Activated CD4-positive, alpha-beta memory T cell treated with anti-CD3 and anti-CD28 coated beads for 36 hours (primary cell): ENCODE results near the gene TRIM38. TPM values are rescaled to one million over a fixed set of nuclear protein-coding genes. Genes with fewer than 3 reads are reported as not detected.

Experiments
- CTCF ChIA-PET: fragments of 350-600 bp; sonication (Branson Sonifier 250); formaldehyde crosslinking; loops from one replicate; lab custom pipeline; 2021; ENCODE audit warnings: antibody characterized with exemption, inconsistent platforms; lab: Charles Lee
- POLR2A ChIA-PET: fragments of 350-600 bp; sonication (Branson Sonifier 250); formaldehyde crosslinking; loops from one replicate; lab custom pipeline; 2021; ENCODE audit warnings: antibody characterized with exemption; lab: Charles Lee
- DNase-seq: peaks from one replicate; pipeline ENCODE4 v3.0.0-alpha.2; 2020
- H3K27ac Mint-ChIP-seq: one replicate; pipeline ENCODE4 v1.8.0; 2021; ENCODE audit warnings: mixed read lengths
- H3K27me3 Mint-ChIP-seq: one replicate; pipeline ENCODE4 v1.8.0; 2021; ENCODE audit warnings: mixed read lengths
- H3K36me3 Mint-ChIP-seq: one replicate; pipeline ENCODE4 v1.8.0; 2021; ENCODE audit warnings: mixed read lengths
- H3K4me1 Mint-ChIP-seq: one replicate; pipeline ENCODE4 v1.8.0; 2021; ENCODE audit warnings: low read depth, mixed read lengths
- H3K4me3 Mint-ChIP-seq: one replicate; pipeline ENCODE4 v1.8.0; 2021; ENCODE audit warnings: mild to moderate bottlenecking, mixed read lengths
- H3K9me3 Mint-ChIP-seq: one replicate; pipeline ENCODE4 v1.8.0; 2021; ENCODE audit warnings: mixed read lengths
- intact Hi-C: fragments of 100-400 bp; cut with micrococcal nuclease; formaldehyde crosslinking; loops from one replicate; pipeline ENCODE4 v1.15.1; 2023
- total RNA-seq, 2 experiments: library from RNA; stranded (reverse); gene quantifications; one replicate each; pipeline ENCODE4 v1.2.3, GENCODE V29; 2021

Gene TRIM38
- total RNA-seq, 2 experiments from 2014 or later = 29.5 to 30.8 TPM

DNA sequence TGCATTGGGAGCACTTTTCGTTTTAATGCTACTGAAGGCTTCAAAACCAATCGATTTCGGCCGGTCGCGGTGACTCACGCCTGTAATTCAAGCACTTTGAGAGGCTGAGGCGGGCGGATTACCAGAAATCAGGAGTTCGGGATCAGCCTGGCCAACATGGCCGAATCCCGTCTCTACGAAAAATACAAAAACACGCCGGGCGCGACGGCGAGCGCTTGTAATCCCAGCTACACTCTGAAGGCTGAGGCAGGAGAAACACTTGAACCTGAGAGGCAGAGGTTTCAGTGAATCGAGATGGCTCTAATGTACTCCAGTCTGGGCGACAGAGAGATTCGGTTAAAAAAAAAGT lies 58.4 kb downstream of the TRIM38 start:
- Mint-ChIP-seq H3K4me1 (peaks cover 47% of the 10 kb centered on the region), H3K36me3 (peaks cover 9% of the 10 kb centered on the region), H3K4me3 (peak overlapping the region; percentile 93), H3K9me3 (peaks cover 8% of the 10 kb centered on the region), H3K27me3 (no peaks in the 10 kb centered on the region), H3K27ac (peak overlapping the region; percentile 100)
- ChIA-PET CTCF (interaction anchor here (0.8 to 9.8 kb wide), 5 partner anchors 8 to 230 kb away, joined by 3 to 87 read pairs (median 9); a partner anchor contains a TSS), POLR2A (interaction anchor here (0.8 to 16.3 kb wide), 21 partner anchors 11 to 1853 kb away, joined by 3 to 675 read pairs (median 5); partner anchors contain the start of gene TRIM38)
- DNase-seq = peak; percentile 77
- intact Hi-C loops = loop anchor here (1.0 to 10.0 kb wide), 9 partner anchors 12 to 1814 kb away; partner anchors contain the start of gene RIPOR2

DNA sequence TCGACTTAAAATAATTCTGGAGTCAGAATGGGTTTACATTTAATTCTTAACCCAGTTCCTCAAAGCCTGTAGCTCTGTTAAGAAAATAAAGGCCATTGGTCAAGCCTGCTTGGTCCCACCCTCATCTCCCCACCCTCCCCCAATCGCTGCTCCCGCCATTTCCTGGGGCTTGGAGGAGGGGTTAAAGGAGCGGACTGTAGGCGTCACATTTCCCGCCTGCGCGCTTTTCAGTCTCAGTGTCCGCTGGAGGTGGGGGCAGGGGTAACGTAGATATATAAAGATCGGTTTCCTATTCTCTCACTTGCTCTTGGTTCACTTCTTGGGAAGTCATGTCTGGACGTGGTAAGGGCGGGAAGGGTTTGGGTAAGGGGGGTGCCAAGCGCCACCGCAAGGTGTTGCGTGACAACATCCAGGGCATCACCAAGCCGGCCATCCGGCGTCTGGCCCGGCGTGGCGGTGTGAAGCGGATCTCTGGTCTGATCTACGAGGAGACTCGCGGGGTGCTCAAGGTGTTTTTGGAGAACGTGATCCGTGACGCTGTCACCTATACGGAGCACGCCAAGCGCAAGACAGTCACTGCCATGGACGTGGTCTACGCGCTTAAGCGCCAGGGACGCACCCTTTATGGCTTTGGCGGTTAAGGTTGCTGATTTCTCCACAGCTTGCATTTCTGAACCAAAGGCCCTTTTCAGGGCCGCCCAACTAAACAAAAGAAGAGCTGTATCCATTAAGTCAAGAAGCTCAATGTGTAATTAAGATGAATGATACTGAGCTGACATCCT lies 58.9 kb downstream of the TRIM38 start:
- CTCF ChIA-PET = interaction anchor here (1.3 to 9.8 kb wide), 6 partner anchors 8 to 29 kb away, joined by 3 to 87 read pairs (median 8); a partner anchor contains a TSS
- Mint-ChIP-seq H3K9me3 (peaks cover 8% of the 10 kb centered on the region), H3K4me3 (peak overlapping the region; percentile 93), H3K27ac (peak overlapping the region; percentile 100), H3K4me1 (peaks cover 52% of the 10 kb centered on the region), H3K27me3 (no peaks in the 10 kb centered on the region), H3K36me3 (peaks cover 9% of the 10 kb centered on the region)
- intact Hi-C loops = loop anchor here (1.0 to 10.0 kb wide), 9 partner anchors 12 to 1813 kb away; partner anchors contain the start of gene RIPOR2
- POLR2A ChIA-PET = interaction anchor here (0.8 to 16.3 kb wide), 20 partner anchors 11 to 1871 kb away, joined by 3 to 675 read pairs (median 5); partner anchors contain the start of gene TRIM38
- peak; percentile 96 for DNase-seq

DNA sequence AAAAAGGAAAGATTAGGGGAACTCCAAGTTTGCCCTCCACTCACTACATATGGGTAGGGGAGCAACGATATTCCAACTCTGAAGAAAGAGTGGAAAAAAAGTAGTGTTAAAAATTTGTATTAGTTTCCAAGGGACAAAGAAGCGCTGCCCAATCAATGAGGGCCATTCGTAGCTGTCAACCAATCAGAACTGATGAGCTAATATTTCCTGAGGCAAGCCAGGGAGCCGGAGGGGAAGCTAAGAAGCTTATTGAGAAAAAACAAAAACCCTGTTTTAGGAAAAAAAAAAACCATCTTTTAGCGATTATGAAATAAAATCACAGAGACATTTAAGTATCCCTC lies 59.5 kb downstream of the TRIM38 start:
- Mint-ChIP-seq H3K4me1 (peaks cover 54% of the 10 kb centered on the region), H3K27ac (peak overlapping the region; percentile 100), H3K9me3 (peaks cover 8% of the 10 kb centered on the region), H3K27me3 (peaks cover 4% of the 10 kb centered on the region), H3K36me3 (peaks cover 11% of the 10 kb centered on the region), H3K4me3 (peak overlapping the region; percentile 93)
- ChIA-PET POLR2A (interaction anchor here (0.9 to 16.3 kb wide), 9 partner anchors 10 to 1871 kb away, joined by 3 to 675 read pairs (median 21); a partner anchor contains a TSS), CTCF (interaction anchor here (0.8 to 9.8 kb wide), 5 partner anchors 7 to 75 kb away, joined by 3 to 87 read pairs (median 6); a partner anchor contains a TSS)
- DNase-seq = peak; percentile 60
- intact Hi-C loops = loop anchor here (10.0 kb wide), 3 partner anchors 1087 to 1813 kb away; partner anchors contain the start of gene RIPOR2

DNA sequence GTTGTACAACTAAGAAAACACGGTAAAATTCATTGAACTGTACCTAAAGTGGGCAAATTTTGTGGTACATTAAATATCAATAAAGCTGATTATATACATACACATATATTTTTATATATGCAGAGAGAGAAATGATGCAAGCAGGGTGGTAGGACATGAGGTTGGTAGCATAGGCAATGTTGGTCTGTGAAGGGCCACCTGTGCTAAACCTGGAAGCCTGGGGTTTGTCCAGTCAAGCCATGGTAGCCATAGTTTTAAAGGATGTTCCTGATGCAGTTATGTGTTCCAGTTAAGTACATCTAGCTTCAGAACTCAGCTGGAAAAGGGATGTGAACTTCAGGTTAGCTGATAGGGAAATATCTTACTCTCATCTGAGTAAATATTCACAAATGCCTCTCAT lies 60.1 kb downstream of the TRIM38 start:
- H3K27me3 Mint-ChIP-seq = peaks cover 5% of the 10 kb centered on the region
- intact Hi-C loops = loop anchor here (10.0 kb wide), 3 partner anchors 1088 to 1812 kb away; partner anchors contain the start of gene RIPOR2
- H3K4me1 Mint-ChIP-seq = peaks cover 53% of the 10 kb centered on the region
- ChIA-PET POLR2A (interaction anchor here (4.0 to 16.3 kb wide), 4 partner anchors 9 to 101 kb away, joined by 28 to 675 read pairs (median 92); a partner anchor contains a TSS), CTCF (interaction anchor here (0.8 to 9.8 kb wide), 6 partner anchors 7 to 75 kb away, joined by 3 to 87 read pairs (median 5); a partner anchor contains a TSS)
- peak overlapping the region; percentile 100 for H3K27ac Mint-ChIP-seq
- peaks cover 12% of the 10 kb centered on the region for H3K36me3 Mint-ChIP-seq
- H3K9me3 Mint-ChIP-seq = peaks cover 8% of the 10 kb centered on the region
- H3K4me3 Mint-ChIP-seq = peak overlapping the region; percentile 93
- no peak for DNase-seq

DNA sequence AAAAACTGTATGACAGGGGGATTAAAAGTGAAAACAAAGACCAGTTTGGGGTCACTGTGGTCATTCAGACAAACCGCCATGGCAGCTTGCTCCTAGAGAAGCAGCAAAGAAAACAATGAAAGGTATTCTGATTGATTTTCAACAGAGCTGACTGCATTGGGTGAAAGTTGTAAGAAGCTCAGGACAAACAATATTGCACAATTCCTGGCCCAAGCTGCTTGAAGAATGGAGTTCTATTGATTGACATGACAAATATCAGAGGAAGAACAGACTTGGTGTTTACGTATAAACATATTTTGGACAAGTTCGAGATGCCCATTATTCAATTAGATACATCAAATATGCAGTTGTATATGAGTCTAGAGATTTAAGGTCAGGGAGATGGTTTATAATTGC lies 62.0 kb downstream of the TRIM38 start:
- Mint-ChIP-seq H3K9me3 (peaks cover 3% of the 10 kb centered on the region), H3K4me3 (no peak overlapping the region), H3K27me3 (peaks cover 5% of the 10 kb centered on the region), H3K4me1 (peaks cover 56% of the 10 kb centered on the region), H3K27ac (peak overlapping the region; percentile 42), H3K36me3 (peaks cover 10% of the 10 kb centered on the region)
- ChIA-PET POLR2A (interaction anchor here (0.9 to 16.3 kb wide), 5 partner anchors 9 to 133 kb away, joined by 3 to 675 read pairs (median 5); partner anchors contain the start of gene TRIM38), CTCF (interaction anchor here (2.6 to 3.9 kb wide), 2 partner anchors 20 to 32 kb away, joined by 23 to 68 read pairs; a partner anchor contains a TSS)
- intact Hi-C loops = loop anchor here (5.0 to 10.0 kb wide), 4 partner anchors 1090 to 1868 kb away; partner anchors contain the start of gene RIPOR2
- DNase-seq = no peak

DNA sequence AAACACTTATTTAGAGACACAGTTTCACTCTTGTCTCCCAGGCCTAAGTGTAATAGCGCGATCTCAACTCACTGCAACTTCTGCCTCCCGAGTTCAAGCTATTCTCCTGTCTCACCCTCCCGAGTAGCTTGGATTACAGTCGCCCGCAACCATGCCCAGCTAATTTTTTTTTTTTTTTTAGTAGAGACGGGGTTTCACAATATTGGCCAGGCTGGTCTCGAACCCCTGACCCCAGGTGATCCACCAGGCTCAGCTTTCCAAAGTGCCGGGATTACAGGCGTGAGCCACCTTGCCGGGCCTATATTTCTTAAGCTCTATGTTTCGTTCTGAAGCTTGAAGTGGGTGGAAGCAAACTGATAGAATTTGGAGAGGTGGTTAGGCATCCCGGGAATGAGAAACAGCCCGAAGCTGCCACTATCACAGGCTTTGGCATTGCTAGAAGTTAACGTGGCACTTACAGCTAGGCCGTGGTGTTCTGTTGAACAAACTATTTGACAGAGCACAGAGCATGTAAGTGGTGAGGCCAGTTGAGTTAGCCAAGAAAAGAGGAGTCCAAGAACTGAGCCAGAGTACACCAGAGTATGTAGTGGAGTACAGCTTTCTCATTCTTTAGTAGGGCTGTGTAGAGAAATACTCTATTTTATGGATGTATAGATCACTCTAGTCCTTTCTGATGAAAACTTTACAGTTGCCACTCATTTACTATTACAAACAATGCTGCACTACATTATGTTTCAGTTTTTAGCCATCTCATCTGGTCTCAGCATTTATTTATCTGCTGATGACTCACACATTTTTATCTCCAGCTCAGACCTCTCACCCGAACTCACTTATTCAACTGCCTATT lies 62.7 kb downstream of the TRIM38 start:
- Mint-ChIP-seq H3K27me3 (peaks cover 5% of the 10 kb centered on the region), H3K9me3 (peaks cover under 1% of the 10 kb centered on the region), H3K4me1 (peaks cover 54% of the 10 kb centered on the region), H3K4me3 (peak overlapping the region; percentile 87), H3K27ac (peak overlapping the region; percentile 91), H3K36me3 (peaks cover 9% of the 10 kb centered on the region)
- intact Hi-C loops = loop anchor here (5.0 to 10.0 kb wide), 4 partner anchors 1090 to 1867 kb away; partner anchors contain the start of gene RIPOR2
- DNase-seq = no peak
- ChIA-PET CTCF (interaction anchor here (0.6 to 9.0 kb wide), 12 partner anchors 6 to 237 kb away, joined by 3 to 87 read pairs (median 7); a partner anchor contains a TSS), POLR2A (interaction anchor here (0.8 to 16.3 kb wide), 17 partner anchors 8 to 1799 kb away, joined by 3 to 675 read pairs (median 6); partner anchors contain the start of gene TRIM38)

DNA sequence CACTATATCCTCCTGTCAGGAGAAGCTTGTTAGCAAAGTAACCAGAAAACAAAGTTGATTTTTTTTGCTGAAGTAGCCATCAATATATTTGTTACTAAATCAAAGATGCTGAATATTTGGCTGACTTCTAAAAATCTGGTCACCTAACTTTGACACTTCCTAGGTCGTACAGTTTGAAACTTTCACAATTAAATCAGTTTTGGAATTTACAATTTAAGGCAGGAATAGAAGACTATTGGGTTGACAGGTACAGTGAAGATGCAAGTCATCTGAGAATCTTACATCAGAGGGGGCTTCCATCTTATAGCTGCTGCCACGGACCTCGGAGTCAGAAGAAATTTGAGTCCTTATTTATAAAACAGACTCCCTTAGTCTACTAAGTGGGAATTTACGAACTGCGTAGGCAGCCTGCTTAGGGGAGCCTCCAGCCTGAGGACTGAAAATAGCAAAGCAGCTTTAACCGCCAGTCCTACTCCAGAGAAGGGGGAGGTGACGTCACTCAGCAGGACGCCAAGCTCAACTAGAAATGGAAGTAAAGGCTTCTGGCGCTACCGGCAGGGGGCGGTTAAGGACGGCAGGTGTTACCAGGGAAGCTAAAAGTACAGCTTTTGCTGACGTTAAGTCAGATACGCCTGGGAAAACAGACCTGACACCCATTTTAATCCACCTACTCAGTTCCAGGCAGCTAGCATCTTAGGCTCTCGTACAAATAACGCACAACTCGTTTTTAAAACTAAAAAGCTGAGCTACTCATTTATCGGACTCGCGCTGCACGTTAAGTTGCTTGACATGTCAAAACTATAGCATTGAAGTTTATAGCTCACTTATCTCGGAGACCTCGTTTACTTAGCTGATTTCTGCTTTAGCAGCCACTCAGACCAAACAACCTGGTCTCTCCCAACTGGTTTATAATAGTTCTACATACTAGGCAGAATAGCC lies 63.6 kb downstream of the TRIM38 start:
- ChIA-PET POLR2A (interaction anchor here (0.6 to 16.3 kb wide), 24 partner anchors 9 to 1839 kb away, joined by 3 to 675 read pairs (median 4); partner anchors contain the start of gene TRIM38), CTCF (interaction anchor here (0.6 to 9.0 kb wide), 19 partner anchors 7 to 988 kb away, joined by 3 to 87 read pairs (median 4); a partner anchor contains a TSS)
- intact Hi-C loops = loop anchor here (1.0 to 10.0 kb wide), 8 partner anchors 17 to 1866 kb away; partner anchors contain the start of genes RIPOR2 and TRIM38
- Mint-ChIP-seq H3K9me3 (no peaks in the 10 kb centered on the region), H3K27me3 (peaks cover 5% of the 10 kb centered on the region), H3K4me3 (peak overlapping the region; percentile 87), H3K36me3 (peaks cover 7% of the 10 kb centered on the region), H3K4me1 (peaks cover 53% of the 10 kb centered on the region), H3K27ac (peak overlapping the region; percentile 91)
- DNase-seq = peak; percentile 96

DNA sequence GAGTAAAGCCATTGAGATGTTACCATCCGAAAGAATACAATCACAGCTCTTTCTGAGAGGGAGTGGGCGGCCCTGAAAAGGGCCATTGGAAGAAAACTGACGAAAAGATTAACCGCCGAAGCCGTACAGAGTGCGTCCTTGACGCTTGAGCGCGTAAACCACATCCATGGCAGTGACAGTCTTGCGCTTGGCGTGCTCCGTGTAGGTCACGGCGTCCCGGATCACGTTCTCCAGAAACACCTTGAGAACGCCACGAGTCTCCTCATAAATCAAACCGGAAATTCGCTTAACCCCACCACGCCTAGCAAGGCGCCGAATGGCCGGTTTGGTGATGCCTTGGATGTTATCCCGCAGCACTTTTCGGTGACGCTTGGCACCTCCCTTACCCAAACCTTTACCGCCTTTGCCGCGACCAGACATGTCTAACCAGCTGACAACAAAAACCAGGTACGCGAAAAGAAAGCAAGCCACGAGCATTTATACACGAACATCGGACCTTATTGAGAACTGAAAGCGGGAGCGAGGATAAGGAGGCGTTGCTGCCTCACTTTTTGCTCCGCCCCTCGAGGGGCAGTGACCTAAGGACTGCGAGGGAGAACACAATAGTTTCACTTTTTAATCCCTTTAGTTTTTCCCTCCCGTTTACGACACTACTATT lies 64.4 kb downstream of the TRIM38 start:
- peaks cover 13% of the 10 kb centered on the region for H3K27me3 Mint-ChIP-seq
- H3K9me3 Mint-ChIP-seq = no peaks in the 10 kb centered on the region
- intact Hi-C loops = loop anchor here (1.0 to 10.0 kb wide), 8 partner anchors 16 to 1865 kb away; partner anchors contain the start of genes RIPOR2 and TRIM38
- DNase-seq = peak; percentile 95
- peaks cover 60% of the 10 kb centered on the region for H3K4me1 Mint-ChIP-seq
- peak overlapping the region; percentile 91 for H3K27ac Mint-ChIP-seq
- CTCF ChIA-PET = interaction anchor here (0.8 to 9.0 kb wide), 13 partner anchors 8 to 989 kb away, joined by 3 to 87 read pairs (median 5); a partner anchor contains a TSS
- peaks cover 10% of the 10 kb centered on the region for H3K36me3 Mint-ChIP-seq
- POLR2A ChIA-PET = interaction anchor here (0.6 to 16.3 kb wide), 20 partner anchors 10 to 1838 kb away, joined by 3 to 675 read pairs (median 5); a partner anchor contains a TSS
- peak overlapping the region; percentile 87 for H3K4me3 Mint-ChIP-seq

DNA sequence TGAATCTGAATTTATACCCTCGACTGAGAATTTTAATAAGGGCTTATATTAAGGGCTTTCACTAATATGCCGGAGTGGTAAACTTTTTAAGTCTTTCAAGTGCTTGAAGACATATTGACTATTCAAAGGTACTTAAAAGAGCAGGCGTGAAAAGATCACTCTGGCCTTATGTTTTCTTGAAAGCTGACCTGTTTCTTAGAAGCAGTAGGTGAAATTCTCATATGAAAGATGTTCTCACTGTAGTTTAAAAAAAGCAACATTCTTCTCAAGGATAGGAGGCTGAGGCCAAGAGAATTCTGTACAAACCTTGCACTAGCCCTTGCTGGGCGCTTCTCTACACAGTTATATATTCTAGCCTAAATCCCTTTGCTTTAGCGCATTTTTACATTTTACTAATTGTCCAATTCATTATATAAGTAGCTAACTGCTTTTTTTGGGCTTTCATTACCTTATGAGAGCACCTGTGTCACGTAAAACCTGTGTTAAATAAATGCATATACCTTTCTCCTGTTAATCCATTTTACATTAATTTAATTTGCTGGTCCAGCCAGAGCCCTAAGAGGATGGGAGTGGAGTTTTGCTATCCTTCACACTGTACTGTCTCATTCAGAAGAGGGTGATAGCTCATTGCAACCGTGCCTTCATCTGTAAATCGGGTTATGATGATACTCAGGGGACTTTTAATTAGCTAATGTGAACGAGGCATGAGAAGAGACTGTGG lies 65.0 kb downstream of the TRIM38 start:
- Mint-ChIP-seq H3K27me3 (peaks cover 14% of the 10 kb centered on the region), H3K36me3 (peaks cover 11% of the 10 kb centered on the region), H3K4me3 (peak overlapping the region; percentile 87), H3K4me1 (peaks cover 55% of the 10 kb centered on the region), H3K27ac (peak overlapping the region; percentile 91), H3K9me3 (no peaks in the 10 kb centered on the region)
- DNase-seq = no peak
- CTCF ChIA-PET = interaction anchor here (3.9 to 9.0 kb wide), 2 partner anchors 9 to 17 kb away, joined by 68 to 87 read pairs; a partner anchor contains a TSS
- intact Hi-C loops = loop anchor here (2.0 to 10.0 kb wide), 7 partner anchors 15 to 1865 kb away; partner anchors contain the start of genes RIPOR2 and TRIM38
- POLR2A ChIA-PET = interaction anchor here (0.7 to 16.3 kb wide), 7 partner anchors 11 to 172 kb away, joined by 3 to 675 read pairs (median 34); a partner anchor contains a TSS
